PC-9 (cell line): Measurements from ENCODE around the gene CRABP2.

Experiments
- CTCF ChIP-seq: fragments of 200-600 bp; sonication (generic); conservative IDR thresholded peaks from 2 replicates; pipeline ENCODE4 v1.6.1; 2017; ENCODE audit warnings: mixed run types, antibody characterized with exemption, mild to moderate bottlenecking, moderate library complexity
- EZH2 ChIP-seq: fragments of 200-600 bp; sonication (generic); IDR thresholded peaks from 2 replicates; pipeline ENCODE4 v1.8.0; 2017; ENCODE audit warnings: antibody characterized with exemption, low read depth

GRCh38 chr1:156691665-156692440, 13.5 kb downstream of the CRABP2 start:
- TF ChIP-seq EZH2, result no peak
- TF ChIP-seq CTCF, result no peak
